Putamen (tissue), 1 donor: ENCODE data around the gene SNX5.

Experiments
- DNase-seq: peaks from one replicate; pipeline ENCODE4 v3.0.0-alpha.2; 2016; ENCODE audit warnings: low spot score

Gene SNX5

DNA sequence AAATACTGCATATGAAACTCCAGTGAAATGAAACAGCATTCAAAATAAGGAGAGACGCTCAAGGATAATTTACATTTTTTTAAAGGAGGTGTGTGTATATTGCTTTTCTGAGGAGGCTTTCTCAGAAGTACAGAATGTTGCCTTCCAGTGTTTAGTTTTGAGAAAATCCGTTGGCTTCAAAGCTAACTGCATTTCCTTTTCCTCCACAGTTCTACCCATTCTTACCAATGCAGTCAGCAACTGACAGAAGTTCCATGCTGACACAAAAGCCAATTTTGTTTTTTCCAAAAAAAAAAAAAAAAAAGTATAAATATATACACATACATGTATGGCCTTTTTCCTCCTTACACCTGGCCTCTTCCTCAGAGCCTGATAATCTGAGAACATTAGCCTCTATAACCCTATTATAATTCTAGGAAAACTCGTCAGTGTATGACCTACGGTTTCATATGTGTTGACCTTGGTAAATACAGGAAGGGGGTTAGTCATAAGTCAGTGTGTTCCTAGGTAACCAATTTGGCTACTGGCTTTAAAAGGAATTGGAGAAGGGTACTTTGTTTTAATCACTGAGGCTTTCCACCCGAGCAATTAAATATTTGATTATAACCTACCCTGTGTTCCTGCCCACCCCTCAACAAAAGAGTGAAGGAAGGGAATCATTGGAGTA lies 24.4 kb upstream of the SNX5 start:
- no peak for DNase-seq

DNA sequence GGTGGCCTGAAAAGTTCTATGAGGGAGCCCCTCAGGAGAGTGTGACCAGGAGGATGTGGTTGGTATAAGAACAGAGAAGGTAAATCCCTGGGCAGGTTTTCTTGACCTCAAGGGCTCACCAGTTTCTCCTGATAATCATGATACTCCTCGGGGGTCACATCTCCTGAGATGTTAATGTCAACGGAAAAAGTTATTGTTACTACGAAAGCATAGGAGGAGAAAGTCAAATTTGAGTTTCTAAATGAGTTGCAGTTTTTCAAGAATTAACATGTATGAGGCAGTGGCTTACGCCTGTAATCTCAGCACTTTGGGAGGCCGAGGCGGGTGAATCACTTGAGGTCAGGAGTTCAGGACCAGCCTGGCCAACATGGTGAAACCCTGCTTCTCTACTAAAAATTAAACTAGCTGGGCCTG lies 23.6 kb upstream of the SNX5 start:
- DNase-seq = no peak

DNA sequence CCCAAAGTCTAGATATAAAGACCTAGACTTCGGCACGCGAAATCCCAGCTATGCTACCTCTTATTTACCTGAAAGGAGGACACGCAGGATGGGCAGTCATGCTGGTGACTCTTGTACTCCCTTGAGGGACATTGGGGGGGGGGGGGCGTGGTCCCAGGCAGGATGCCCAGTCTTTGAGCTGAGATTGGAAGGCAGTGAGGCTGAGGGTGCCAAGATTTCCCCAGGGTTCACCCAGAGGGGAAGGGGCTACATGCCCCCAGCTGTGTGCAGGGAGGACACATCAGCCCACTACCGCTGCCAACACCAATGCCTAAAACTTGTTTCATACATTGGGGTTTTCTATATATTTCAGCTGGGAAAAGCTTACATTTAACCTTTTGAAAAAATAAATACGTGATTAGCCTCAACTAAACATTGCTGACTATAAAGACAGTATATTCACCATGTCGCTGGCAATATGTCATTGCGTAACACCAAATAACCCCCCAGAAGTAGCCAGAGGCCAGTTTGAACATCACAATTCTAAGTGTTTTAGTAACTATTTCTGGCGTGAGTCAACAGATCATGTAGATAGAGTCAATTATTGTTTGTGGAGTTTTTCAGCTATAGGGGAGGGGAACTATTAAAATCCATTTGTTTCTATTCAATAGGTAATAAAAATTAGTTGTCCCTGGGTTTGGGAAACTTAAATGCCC lies 21.8 kb upstream of the SNX5 start:
- DNase-seq = no peak

DNA sequence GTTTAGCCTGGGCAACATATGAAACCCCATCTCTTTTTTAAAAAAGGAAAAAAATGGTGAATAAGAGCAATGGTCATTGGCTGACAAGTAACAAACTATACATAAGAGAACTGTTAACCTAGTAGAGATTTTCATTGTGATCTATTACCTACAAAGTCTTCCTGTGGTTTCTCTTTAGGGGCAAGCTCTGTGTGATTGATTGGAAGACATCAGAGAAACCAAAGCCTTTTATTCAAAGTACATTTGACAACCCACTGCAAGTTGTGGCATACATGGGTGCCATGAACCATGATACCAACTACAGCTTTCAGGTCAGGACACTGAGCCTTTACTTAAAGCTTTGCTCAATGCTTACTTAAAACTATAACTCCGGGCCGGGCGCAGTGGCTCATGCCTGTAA lies 19.4 kb upstream of the SNX5 start:
- DNase-seq = no peak

DNA sequence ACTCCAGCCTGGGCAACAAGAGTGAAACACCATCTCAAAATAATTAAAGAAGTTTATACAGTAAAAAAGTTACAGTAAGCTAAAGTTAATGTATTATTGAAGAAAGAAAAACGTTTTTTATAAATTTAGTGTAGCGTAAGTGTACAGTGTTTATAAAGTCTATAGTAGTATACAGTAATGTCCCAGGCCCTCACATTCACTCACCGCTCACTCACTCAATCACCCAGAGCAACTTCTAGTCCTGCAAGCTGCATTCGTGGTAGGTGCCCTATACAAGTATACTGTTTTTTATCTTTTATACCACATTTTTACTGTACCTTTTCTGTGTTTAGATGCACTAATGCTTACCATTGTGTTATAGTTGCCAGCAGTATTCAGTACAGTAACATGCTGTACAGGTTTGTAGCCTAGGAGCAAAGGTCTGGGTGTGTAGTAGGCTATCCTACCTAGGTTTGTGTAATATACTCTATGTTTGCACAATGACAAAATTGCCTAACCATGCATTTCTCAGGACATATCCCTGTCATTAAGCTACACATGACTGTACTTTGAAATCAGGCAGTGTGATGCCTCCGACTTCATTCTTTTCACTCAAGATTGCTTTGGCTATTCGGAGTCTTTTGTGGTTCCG lies 16.9 kb upstream of the SNX5 start:
- no peak for DNase-seq

DNA sequence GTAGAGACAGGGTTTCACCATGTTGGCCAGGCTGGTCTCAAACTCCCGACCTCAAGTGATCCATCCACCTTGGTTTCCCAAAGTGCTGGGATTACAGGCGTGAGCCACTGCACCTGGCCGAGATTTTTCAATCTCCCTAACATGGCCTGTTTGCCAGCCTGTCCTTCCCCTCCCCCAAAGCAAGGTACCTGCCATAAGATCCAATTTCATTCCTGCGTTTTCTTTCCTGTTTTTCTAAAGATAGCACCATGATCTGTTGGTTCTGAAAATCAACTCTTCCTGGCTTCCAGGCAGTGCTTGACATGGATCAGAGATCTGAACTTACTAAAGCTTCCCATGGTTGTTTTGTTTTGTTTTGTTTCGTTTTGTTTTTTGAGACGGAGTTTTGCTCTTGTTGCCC lies 7.7 kb upstream of the SNX5 start:
- no peak for DNase-seq

DNA sequence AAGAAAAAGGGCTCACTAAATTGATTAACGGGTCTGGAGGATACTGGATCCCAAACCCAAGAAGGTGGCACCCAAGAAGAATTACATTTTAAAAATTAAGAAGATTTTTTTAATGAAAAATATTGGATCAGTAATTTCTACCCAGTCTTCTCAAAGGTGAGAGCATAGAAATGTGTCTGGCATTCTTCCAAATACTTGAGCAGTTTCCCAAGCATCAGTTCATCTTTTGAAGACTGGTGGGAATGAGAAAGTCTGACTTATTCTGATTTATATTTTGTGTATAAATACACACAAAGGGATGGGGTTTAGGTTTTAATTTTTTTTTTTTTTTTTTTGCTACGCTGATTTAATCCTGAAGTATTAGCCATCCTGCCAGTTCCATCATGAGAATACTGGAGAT lies 3.5 kb upstream of the SNX5 start:
- DNase-seq = no peak

DNA sequence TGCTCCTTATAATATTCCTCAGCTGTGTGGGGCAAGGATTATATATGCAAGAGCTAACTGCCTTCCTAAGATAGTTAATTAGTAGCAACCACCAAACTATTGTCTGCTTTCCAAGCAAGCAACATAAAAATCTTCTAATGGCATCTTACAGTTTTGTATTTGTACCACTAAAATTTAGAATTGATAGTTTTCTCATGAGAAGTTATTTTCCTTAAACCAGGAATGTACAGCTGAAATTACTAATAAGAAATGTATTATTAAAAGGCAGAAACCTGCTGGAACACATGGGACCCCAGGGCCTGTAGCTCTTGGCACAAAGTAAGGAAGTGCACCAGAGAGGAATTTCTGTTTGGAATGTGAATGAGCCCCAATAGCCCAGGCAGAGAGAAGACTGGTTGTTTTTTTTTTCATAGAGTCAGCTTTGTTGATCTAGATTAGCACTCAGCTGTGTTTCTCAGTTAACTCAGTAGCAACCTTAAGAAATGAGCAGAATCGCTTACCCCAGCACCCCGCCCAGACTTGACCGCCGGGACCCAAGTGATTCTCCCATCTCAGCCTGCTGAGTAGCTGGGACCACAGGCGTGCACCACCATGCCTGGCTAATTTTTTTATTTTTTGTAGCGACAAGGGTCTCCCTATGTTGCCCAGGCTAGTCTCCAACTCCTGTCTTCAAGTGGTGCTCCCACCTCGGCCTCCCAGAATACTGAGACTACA lies 2.9 kb upstream of the SNX5 start:
- DNase-seq = no peak

DNA sequence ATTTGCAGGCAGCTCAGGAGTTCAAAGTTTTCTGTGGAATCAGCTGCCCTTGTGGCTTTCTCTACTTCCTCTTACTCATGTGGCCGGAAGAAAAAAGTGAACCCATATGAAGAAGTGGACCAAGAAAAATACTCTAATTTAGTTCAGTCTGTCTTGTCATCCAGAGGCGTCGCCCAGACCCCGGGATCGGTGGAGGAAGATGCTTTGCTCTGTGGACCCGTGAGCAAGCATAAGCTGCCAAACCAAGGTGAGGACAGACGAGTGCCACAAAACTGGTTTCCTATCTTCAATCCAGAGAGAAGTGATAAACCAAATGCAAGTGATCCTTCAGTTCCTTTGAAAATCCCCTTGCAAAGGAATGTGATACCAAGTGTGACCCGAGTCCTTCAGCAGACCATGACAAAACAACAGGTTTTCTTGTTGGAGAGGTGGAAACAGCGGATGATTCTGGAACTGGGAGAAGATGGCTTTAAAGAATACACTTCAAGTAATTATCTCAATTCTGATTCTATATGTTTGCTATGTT lies 1.4 kb upstream of the SNX5 start:
- peak; percentile 56 for DNase-seq

DNA sequence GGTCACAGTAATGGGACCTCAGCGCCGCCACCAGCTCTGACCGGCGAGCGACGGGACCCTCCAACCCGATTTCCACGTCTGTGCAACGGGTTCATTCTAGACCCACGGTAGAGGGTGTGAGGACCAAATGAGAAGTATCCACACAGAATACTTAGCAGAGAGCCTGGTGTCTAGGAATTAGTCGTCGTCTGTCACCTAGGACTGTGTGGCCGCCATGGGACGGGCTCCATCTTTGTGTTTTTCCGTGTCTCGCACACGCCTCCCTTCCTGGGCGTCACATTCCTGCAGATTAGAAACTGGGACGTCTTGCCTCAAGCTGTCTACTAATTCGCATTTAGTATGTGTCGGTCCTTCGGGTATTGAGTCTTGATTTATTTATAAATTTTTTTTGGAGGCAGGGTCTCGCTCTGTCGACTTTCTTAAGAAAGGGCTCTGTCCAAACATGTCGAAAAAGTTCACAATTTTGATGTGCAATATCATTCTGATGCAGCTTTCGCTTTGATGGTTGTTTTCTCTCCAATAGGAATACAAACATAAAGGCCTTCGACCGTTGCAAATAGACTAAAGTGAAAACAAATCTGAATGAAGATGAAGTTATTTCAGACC lies 787 bp upstream of the SNX5 start:
- DNase-seq = peak; percentile 50

DNA sequence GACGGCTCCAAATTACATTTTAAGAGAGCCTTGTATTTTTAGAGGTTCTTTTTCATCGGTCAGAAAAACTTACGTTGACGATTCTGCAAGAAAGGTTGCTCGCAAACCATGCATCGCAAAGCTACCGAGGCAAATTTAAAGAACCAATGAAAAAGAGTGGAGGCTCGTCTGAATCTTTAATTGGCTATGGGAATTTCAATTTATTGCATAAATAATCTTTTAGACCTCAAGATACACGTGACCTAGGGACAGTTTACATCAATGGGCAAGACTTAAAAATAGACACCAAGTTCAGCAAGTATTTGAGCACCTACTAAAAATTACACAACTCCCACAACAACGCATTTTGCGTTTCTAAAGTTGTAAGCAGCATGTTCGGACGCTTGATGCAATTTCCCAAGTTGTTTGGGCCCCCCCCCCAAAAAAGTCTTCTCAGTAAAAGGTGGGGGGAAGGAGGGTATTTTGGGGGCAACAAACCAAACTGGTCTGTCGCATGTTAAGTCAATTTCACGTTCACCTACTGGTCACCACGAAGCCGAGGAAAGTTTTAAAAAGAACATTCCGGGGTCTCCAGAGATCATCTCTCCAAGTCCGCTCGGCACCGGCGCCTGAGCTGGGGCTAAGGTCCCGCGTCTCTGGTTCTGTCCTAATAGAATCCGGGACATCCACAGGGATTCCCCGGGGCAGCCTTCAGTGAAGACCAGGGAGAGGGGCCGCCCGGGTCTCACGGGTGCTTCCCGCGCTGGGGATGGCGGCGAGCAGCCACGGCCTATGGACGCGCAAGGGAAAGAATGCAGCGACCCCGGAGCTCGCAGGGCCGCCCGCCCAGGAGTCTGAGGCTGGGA lies 851 bp downstream of the SNX5 start:
- DNase-seq = no peak

DNA sequence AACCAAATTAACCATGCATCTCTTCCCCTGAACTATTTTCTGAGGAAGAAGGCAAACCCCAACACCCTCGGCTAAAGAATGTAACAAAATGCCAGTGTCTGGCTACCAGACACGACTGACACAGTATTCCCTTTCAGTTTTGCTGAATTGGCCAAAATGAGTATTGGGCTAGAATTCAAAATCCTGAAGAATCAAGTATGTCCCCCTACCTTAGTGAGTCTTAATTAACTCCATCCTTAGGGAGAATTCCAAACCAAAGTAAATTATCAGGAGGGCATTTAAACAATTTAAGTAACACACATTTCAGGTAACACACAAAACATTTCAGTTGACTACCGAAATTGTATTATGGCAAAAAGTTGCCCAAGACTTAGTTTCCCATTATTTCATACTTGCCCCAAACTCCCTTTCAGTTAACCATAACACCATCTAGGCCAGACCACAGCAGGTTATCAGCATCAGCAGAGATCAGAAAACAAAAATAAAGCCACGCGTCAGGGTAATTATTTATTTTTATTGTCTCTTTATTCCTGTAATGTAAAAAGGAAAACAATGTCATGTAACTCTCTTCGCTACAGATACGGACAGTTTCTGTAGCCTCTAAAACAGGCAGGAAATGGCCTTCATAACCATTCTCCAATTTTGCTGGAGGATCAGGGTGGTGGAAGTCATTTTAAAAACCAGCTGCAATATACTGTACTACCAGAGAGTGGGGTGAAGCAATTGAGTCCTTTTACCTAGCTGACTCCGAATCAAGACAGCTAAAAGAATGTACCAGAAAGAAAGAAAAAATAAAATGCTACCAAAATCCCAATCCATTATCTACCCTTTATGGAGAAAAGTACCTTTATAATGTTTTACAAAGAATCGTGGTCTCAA lies 1.9 kb downstream of the SNX5 start:
- DNase-seq = no peak

DNA sequence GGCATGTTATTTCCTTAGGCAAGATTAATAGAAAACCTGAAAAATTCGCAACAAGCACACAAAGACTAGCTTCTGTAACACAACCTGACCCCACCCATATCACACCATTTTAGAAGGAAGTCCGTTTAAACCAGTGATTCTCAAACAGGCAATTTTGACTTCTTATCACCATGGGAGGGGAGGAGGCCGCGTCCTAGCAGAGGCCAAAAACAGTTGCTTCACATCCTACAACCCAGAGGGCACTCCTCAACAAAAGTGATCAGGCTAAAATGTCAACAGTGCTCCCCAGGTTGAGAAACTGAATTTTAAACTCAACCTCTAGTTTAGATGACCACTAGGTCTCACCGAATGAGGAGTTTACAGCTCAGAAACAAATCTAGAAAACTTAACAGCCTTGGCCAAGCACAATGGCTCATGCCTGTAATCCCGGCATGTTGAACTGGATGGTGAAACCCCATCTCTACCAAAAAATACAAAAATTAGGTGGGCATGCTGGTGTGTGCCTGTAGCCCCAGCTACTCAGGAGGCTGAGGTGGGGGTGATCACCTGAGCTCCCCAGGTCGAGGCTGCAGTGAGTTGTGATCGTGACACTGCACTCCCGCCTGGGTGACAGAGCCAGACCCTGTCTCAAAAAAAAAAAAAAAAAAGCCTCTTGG lies 3.4 kb downstream of the SNX5 start:
- no peak for DNase-seq

DNA sequence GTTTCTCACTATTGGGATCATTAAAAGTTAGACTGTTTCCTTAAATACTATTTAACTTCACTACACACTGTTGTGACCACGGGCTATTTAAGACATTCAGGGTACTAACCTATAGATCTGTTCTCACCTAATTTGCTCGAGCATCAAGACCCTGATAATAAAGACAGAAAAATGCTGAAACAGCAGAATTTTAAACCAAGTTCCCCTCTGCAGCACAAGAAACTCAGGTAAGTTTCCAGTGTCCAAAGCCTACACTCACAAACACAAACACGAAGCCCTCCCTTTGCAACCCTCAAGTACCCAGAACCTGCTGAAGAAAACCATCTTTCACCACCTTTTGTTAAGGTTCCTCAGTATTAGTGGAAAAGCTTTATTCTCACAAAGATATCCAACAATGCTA lies 4.0 kb downstream of the SNX5 start:
- no peak for DNase-seq

DNA sequence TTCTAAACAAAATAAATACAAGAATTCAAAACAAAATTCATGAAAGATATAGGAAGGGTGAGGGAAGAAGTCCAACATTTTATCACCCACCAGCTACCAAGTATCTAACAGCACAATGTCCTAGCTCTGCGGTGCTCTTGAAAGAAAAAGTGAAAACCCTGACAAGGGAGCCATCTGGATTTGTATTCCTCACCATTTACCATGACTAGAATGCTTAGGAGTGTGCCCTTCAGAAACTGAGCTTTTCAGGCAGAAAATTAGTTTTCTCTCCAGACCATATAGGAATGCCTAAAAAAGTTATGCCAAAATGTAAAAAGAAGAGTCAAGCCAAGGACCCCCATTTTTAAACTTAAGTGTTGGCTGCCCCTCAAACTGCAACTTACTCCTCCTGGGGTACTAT lies 4.5 kb downstream of the SNX5 start:
- no peak for DNase-seq

DNA sequence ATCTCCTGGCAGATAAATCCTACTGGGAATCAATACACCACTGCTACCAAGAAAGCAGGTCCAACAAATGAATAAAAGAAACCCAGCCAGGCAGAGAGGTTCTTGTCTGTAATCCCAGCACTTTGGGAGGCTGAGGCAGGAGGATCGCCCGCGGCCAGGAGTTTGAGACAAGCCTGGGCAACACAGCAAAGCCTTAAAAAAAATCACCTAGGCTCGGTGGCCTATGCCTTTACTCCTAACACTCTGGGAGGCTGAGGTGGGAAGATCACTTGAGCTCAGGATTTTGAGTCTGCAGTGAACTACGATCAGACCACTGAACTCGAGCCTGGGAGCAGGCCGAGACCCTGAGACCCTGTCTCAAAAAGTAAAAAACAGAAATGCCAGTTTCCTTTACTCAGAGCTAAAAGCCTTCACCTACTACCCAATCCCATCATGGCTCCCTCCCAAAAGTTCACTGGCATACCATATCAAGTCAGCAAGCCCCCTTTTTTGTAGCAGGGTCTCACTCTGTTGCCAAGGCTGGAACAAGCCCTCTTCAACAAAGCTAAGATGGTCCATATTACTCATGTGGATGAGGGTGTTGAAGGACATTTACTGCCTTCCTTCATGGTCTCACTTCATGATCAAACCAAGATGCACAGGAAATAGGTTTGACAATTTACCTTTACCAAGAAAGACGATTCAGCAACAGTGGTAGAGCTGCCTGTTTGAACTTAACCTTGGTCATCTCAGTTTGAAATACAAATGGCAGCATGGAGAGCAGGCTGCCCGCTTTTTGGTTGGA lies 5.3 kb downstream of the SNX5 start:
- DNase-seq = no peak

DNA sequence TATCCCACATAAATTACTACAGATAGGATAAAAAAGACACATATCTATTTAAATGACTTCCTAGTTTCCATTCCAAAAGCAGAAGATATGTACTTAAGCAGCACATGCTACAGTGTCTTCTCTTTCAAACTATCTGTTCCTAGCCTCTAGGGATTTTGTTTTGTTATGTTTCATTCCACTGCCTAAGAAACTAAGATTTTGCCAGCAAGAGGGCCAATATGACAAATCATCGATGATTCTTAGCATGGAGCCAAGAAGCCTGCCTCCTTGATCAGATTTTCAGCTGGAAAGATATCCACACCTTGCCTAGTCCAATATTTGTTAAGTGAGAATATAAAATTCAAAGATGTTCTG lies 7.0 kb downstream of the SNX5 start:
- DNase-seq = no peak

DNA sequence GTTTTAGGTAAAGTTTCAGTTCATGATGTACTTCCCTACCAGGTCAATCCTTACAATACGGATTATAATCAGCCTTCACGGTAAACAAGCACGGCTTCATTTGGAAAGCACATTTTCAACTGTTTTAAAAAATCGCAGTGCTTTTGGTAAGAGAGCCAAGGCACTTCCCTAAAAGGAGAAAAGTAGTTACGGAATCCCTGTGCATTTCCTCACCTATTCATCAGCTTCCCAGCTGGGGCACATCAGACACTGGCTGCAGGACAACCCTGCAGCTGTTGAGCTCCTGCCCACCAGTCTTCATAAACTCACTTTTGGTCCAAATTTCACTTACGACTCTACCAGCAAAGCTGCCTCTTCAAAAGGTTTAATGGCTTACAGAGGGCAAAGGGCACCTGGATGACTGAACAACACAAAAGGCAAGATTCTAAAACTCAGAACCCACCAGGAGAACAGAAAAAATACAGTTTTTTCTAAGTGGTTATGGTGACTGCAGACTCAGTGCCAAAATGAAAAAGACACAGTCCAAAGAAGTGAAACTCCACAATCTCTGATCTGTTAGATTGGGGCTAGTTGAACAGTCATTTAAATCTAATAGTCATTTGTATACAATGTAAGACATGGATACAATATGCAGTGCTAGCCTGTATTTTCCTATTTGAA lies 7.5 kb downstream of the SNX5 start:
- no peak for DNase-seq
